CD14-positive monocyte (primary cell): ENCODE results near the gene GUCY1A1. TPM values are rescaled to one million over a fixed set of nuclear protein-coding genes. Genes with fewer than 3 reads are reported as not detected.

ENCODE experiments used
- DNase-seq, 3 donors: peaks; one replicate each; pipeline ENCODE4 v3.0.0-alpha.2; 2011 to 2022
- H2AFZ ChIP-seq: 2 replicates; pipeline ENCODE4 v1.6.0; 2012; ENCODE audit warnings: mild to moderate bottlenecking, low read depth, low read length, inconsistent platforms; ENCODE audit not compliant: insufficient read depth, poor library complexity, severe bottlenecking
- H3K27ac ChIP-seq, 2 donors: 1 replicate in 1 of 2; 2 replicates in 1 of 2; pipeline ENCODE4 v1.5.1; 2012 to 2013; ENCODE audit warnings: low read length in 2 of 2, control low read depth in 1 of 2, inconsistent platforms in 1 of 2, low read depth in 1 of 2, mild to moderate bottlenecking in 1 of 2
- H3K27me3 ChIP-seq, 2 donors: one replicate each; pipeline versions ENCODE4 v1.6.0 to v1.6.1; 2011 to 2013; ENCODE audit warnings: low read length in 2 of 2; ENCODE audit not compliant: control insufficient read depth in 2 of 2, insufficient read depth in 2 of 2
- H3K36me3 ChIP-seq, 2 donors: replicated peaks in 1 of 2; 1 replicate in 1 of 2; 2 replicates in 1 of 2; pipeline versions ENCODE4 v1.5.1 to v1.6.1; 2012 to 2013; ENCODE audit warnings: low read length in 2 of 2, control low read depth in 1 of 2, inconsistent platforms in 1 of 2, mild to moderate bottlenecking in 1 of 2; ENCODE audit not compliant: insufficient read depth in 2 of 2, control insufficient read depth in 1 of 2
- H3K4me1 ChIP-seq, 2 donors: 1 replicate in 1 of 2; 2 replicates in 1 of 2; pipeline versions ENCODE4 v1.5.1 to v1.6.1; 2012 to 2013; ENCODE audit warnings: low read length in 2 of 2, control low read depth in 1 of 2, inconsistent platforms in 1 of 2, mild to moderate bottlenecking in 1 of 2, moderate library complexity in 1 of 2; ENCODE audit not compliant: insufficient read depth in 2 of 2, control insufficient read depth in 1 of 2
- H3K4me2 ChIP-seq: replicated peaks from 2 replicates; pipeline ENCODE3; 2012; ENCODE audit warnings: low read length, moderate library complexity, mild to moderate bottlenecking; ENCODE audit not compliant: poor library complexity, severe bottlenecking; ENCODE audit errors: extremely low read depth
- H3K4me3 ChIP-seq, 3 experiments: fragments of 200-600 bp in 1 of 3; sonication (generic) in 1 of 3; replicated peaks in 1 of 3; 1 replicate in 2 of 3; 2 replicates in 1 of 3; pipeline ENCODE4 v1.5.1; 2011 to 2013; ENCODE audit warnings: low read length in 3 of 3, mild to moderate bottlenecking in 3 of 3, control low read depth in 2 of 3, low read depth in 2 of 3, inconsistent platforms in 1 of 3, moderate library complexity in 1 of 3
- H3K79me2 ChIP-seq: 2 replicates; pipeline ENCODE4 v1.6.0; 2012; ENCODE audit warnings: mild to moderate bottlenecking, control low read depth, inconsistent platforms, low read length, moderate library complexity; ENCODE audit not compliant: insufficient read depth
- H3K9ac ChIP-seq: 2 replicates; pipeline ENCODE4 v1.6.0; 2017; ENCODE audit warnings: low read length, mild to moderate bottlenecking; ENCODE audit not compliant: insufficient read depth, poor library complexity, severe bottlenecking
- H3K9me3 ChIP-seq, 2 donors: replicated peaks in 1 of 2; 1 replicate in 1 of 2; 2 replicates in 1 of 2; pipeline versions ENCODE4 v1.5.1 to v1.6.1; 2012 to 2013; ENCODE audit warnings: low read length in 2 of 2, control low read depth in 1 of 2; ENCODE audit not compliant: control insufficient read depth in 1 of 2, insufficient read depth in 1 of 2
- H4K20me1 ChIP-seq: 2 replicates; pipeline ENCODE4 v1.6.0; 2012; ENCODE audit warnings: mild to moderate bottlenecking, low read length, control low read depth, moderate library complexity; ENCODE audit not compliant: insufficient read depth
- H3K27ac Mint-ChIP-seq, 7 donors: one replicate each; pipeline ENCODE4 v1.8.0; 2020; ENCODE audit warnings: mild to moderate bottlenecking in 7 of 7, mixed read lengths in 7 of 7, moderate library complexity in 6 of 7, inconsistent platforms in 2 of 7
- H3K27me3 Mint-ChIP-seq, 3 donors: one replicate each; pipeline ENCODE4 v1.8.0; 2021 to 2022; ENCODE audit warnings: low read depth in 3 of 3, mild to moderate bottlenecking in 3 of 3, mixed read lengths in 3 of 3, moderate library complexity in 3 of 3, inconsistent platforms in 1 of 3
- H3K36me3 Mint-ChIP-seq, 2 donors: one replicate each; pipeline ENCODE4 v1.8.0; 2020; ENCODE audit warnings: mixed read lengths in 2 of 2, inconsistent platforms in 1 of 2, mild to moderate bottlenecking in 1 of 2
- H3K4me1 Mint-ChIP-seq: one replicate; pipeline ENCODE4 v1.8.0; 2020; ENCODE audit warnings: mild to moderate bottlenecking, mixed read lengths
- H3K4me3 Mint-ChIP-seq, 2 donors: one replicate each; pipeline ENCODE4 v1.8.0; 2020; ENCODE audit warnings: mild to moderate bottlenecking in 2 of 2, mixed read lengths in 2 of 2, moderate library complexity in 1 of 2
- H3K9me3 Mint-ChIP-seq, 7 donors: one replicate each; pipeline ENCODE4 v1.8.0; 2020 to 2022; ENCODE audit warnings: mixed read lengths in 7 of 7, mild to moderate bottlenecking in 6 of 7, moderate library complexity in 6 of 7, inconsistent platforms in 2 of 7
- WGBS: methylation state at CpG from one replicate; pipeline ENCODE4 v1.1.5; 2013; ENCODE audit warnings: missing lambda C conversion rate; ENCODE audit not compliant: insufficient coverage; 5-methylcytosine and 5-hydroxymethylcytosine counted together
- intact Hi-C, 2 donors: fragments of 100-400 bp; cut with micrococcal nuclease; formaldehyde crosslinking; loops; one replicate each; pipeline versions ENCODE4 v1.15.0 to v1.15.1; 2023
- polyA minus RNA-seq: library from RNA; depleted of rRNA, polyadenylated mRNA; stranded (reverse); fragments of >200 nt; gene quantifications from 2 replicates; pipeline ENCODE4 v1.2.3, GENCODE V29; 2012
- polyA plus RNA-seq, 3 donors: library from polyadenylated mRNA; depleted of rRNA in 1 of 3; unstranded in 2 of 3; stranded (reverse) in 1 of 3; fragments of 300-500 nt in 2 of 3; fragments of >200 nt in 1 of 3; fragmentation: Illumina TruSeq in 2 of 3; gene quantifications; 1 replicate in 2 of 3; 2 replicates in 1 of 3; pipeline ENCODE4 v1.2.3, GENCODE V29; 2012 to 2021
- total RNA-seq, 12 experiments: library from RNA in 1 of 12; stranded (reverse) in 1 of 12; fragments of 120-200 nt in 1 of 12; gene quantifications; one replicate each; pipeline ENCODE4 v1.2.4 and lab custom pipeline; 2013 to 2026; ENCODE audit warnings: mixed read lengths in 6 of 12, inconsistent platforms in 1 of 12
- TF ChIP-seq, protein P1 (sequence below): fragments of 200-600 bp; IDR thresholded peaks from one replicate; pipeline ENCODE4 v1.8.0; 2022; ENCODE audit warnings: antibody characterized with exemption, mild to moderate bottlenecking

GUCY1A1 gene
- 2.4 TPM for total RNA-seq (2013)
- 1 to 10 TPM in 1 of 3 donors, under 1 TPM in 2; 0.88 to 1.2 (median 0.95) TPM for polyA plus RNA-seq
- 0.83 and 1.1 TPM in 2 replicates for polyA minus RNA-seq
- total RNA-seq (lab: John Stamatoyannopoulos, UW) = 0.50 to 4.7 (median 1.4) reads per million in 11 experiments

DNA sequence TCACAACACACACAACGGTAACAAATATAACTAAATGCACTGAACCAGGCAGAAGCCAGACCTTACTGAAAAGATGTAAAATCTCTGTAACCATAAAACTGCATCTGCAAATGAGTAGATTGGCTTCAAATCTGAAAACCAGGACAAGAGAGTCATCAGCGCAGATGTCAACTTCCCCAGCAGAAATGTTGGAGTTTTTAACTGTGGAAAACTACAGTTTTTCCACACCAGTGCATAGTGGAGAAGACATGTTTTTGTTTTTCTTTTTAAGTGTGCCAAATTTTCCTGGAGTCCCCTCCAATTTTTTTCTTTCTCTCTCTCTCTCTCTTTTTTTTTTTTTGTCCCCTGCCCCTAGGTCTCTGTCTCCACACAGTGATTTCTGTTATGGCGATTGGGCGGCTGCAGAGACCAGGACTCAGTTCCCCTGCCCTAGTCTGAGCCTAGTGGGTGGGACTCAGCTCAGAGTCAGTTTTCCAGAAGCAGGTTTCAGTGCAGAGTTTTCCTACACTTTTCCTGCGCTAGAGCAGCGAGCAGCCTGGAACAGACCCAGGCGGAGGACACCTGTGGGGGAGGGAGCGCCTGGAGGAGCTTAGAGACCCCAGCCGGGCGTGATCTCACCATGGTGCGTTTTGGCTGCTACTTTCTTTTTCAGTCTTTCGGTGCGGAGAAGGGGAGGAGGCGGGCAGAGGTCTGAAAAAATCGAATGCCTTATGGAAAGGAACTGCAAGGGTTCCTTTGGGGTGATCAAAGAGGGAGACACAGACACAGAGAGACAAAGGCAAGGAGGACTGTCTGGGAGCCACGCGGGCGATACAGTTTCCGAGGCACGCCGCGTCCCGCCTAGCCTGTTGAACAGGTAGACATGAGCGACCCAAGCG, at the start of gene GUCY1A1:
GUCY1A1 (plus strand) TSS at position 505 of the 878 bp plus-strand sequence. CDS start 30,020 bp downstream, outside the sequence.
- peaks cover 12 to 16% of the 10 kb centered on the region in 2 donors for H3K4me1 ChIP-seq
- no peaks in the 10 kb centered on the region for H3K36me3 ChIP-seq
- no peaks in the 10 kb centered on the region for H3K79me2 ChIP-seq
- H3K9ac ChIP-seq = peak within 1 kb of the TSS; percentile 44
- peak within 1 kb of the TSS in 3 of 7 donors; percentile 48 to 66 (median 51) for H3K27ac Mint-ChIP-seq
- H3K36me3 Mint-ChIP-seq = no peaks in the 10 kb centered on the region
- H3K4me3 ChIP-seq = peak within 1 kb of the TSS; percentile 63 to 83 (median 80)
- H3K27me3 ChIP-seq = peaks cover 0 to 22% of the 10 kb centered on the region in 2 donors
- H3K9me3 Mint-ChIP-seq = peaks cover 0 to 2% (median 0%) of the 10 kb centered on the region in 7 donors
- peak within 1 kb of the TSS in 1 of 2 donors; percentile 42 for H3K27ac ChIP-seq
- intact Hi-C loops = no loop called here
- no peaks in the 10 kb centered on the region for H3K9me3 ChIP-seq
- no peaks in the 10 kb centered on the region for H4K20me1 ChIP-seq
- H3K4me2 ChIP-seq = peak within 1 kb of the TSS; percentile 95
- peak in 1 of 3 donors; percentile 5 for DNase-seq
- H3K4me3 Mint-ChIP-seq = peak within 1 kb of the TSS; percentile 100
- WGBS = under 1% methylated on average over 22 of the region's 25 CpGs
- H3K4me1 Mint-ChIP-seq = peaks cover 24% of the 10 kb centered on the region
- H2AFZ ChIP-seq = peak within 1 kb of the TSS; percentile 93
- peaks cover 6 to 27% (median 15%) of the 10 kb centered on the region in 3 donors for H3K27me3 Mint-ChIP-seq
- TF ChIP-seq, protein P1, sequence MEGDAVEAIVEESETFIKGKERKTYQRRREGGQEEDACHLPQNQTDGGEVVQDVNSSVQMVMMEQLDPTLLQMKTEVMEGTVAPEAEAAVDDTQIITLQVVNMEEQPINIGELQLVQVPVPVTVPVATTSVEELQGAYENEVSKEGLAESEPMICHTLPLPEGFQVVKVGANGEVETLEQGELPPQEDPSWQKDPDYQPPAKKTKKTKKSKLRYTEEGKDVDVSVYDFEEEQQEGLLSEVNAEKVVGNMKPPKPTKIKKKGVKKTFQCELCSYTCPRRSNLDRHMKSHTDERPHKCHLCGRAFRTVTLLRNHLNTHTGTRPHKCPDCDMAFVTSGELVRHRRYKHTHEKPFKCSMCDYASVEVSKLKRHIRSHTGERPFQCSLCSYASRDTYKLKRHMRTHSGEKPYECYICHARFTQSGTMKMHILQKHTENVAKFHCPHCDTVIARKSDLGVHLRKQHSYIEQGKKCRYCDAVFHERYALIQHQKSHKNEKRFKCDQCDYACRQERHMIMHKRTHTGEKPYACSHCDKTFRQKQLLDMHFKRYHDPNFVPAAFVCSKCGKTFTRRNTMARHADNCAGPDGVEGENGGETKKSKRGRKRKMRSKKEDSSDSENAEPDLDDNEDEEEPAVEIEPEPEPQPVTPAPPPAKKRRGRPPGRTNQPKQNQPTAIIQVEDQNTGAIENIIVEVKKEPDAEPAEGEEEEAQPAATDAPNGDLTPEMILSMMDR = no peak

DNA sequence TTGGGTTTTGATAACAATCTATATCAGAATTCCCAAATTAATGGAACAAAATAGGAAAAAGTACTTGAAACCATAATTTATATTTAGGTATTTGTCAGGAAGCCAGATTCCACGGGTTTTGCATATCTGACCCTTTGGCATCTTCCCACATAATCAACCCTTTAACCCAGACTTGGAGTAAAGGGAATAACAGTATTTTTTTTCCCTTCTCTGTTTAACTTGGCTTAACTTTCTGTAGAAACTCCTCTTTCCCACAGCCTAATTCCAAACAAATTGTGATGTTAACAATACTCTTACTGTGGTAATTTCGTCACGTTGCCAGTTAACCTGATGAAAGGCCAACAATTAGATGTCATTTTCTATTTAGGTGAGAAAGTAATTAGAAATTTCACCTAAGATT, 49.4 kb upstream of the GUCY1A1 start:
- Mint-ChIP-seq H3K27me3 (peaks cover 0 to 1% (median 0%) of the 10 kb centered on the region in 3 donors), H3K4me3 (no peak overlapping the region), H3K9me3 (no peaks in the 10 kb centered on the region), H3K27ac (no peak overlapping the region), H3K4me1 (peaks cover 14% of the 10 kb centered on the region), H3K36me3 (no peaks in the 10 kb centered on the region)
- no peak for DNase-seq
- peaks cover 6 to 10% of the 10 kb centered on the region in 2 donors for H3K4me1 ChIP-seq
- no peaks in the 10 kb centered on the region for H3K36me3 ChIP-seq
- no peak overlapping the region for H3K4me3 ChIP-seq
- no peaks in the 10 kb centered on the region for H3K9me3 ChIP-seq
- WGBS = no CpG with 5 or more reads among the region's 3 CpGs
- no peaks in the 10 kb centered on the region for H3K79me2 ChIP-seq
- H2AFZ ChIP-seq = no peak overlapping the region
- intact Hi-C loops = no loop called here
- TF ChIP-seq, protein P1 = no peak
- H4K20me1 ChIP-seq = no peaks in the 10 kb centered on the region
- H3K27ac ChIP-seq = no peak overlapping the region
- H3K27me3 ChIP-seq = no peaks in the 10 kb centered on the region
- no peak overlapping the region for H3K9ac ChIP-seq
- no peak overlapping the region for H3K4me2 ChIP-seq
